ENCODE results near the gene MAPK12.

GRCh38 chr22:50211147-50211546 lies 50.3 kb downstream of the MAPK12 start:
- no peak for TF ChIP-seq CTCF (IDR thresholded peaks at IDR 0.05)
- no peak for TF ChIP-seq POLR2A (IDR thresholded peaks at IDR 0.05)
